Stimulated activated CD8-positive, alpha-beta memory T cell treated with anti-CD3 and anti-CD28 coated beads, Interleukin-7, amount 100 ng/mL, for 1 hour (primary cell): ENCODE data around the gene PDE7B.
A peak's percentile ranks its signal among the peaks of the same experiment; 100 is the strongest.
"Not testable (repeated sequence)": the region's sequence is repeated elsewhere in the genome, so short reads cannot be mapped to it uniquely, and the experiment has no call there.

ENCODE experiments used
- DNase-seq, 2 donors: peaks; one replicate each; pipeline ENCODE4 v3.0.0-alpha.2; 2020; ENCODE audit warnings: low read depth in 2 of 2

PDE7B gene

GRCh38 chr6:136180704-136181511 is 329.4 kb downstream of the PDE7B start:
- DNase-seq = no peak

- no peak for DNase-seq
These were observed 330.0 kb downstream of the PDE7B start for GRCh38 chr6:136181512-136181833.

GRCh38 chr6:136181861-136182260 is 330.4 kb downstream of the PDE7B start:
- no peak for DNase-seq

- DNase-seq = no peak
These were observed 333.2 kb downstream of the PDE7B start for GRCh38 chr6:136184738-136185137.

GRCh38 chr6:136186363-136186762 is 334.9 kb downstream of the PDE7B start:
- no peak for DNase-seq

GRCh38 chr6:136188486-136188885 is 337.0 kb downstream of the PDE7B start:
- no peak for DNase-seq

- DNase-seq = no peak
These were observed 337.6 kb downstream of the PDE7B start for GRCh38 chr6:136189104-136189503.

GRCh38 chr6:136191606-136192312 is 340.3 kb downstream of the PDE7B start:
- no peak for DNase-seq

- DNase-seq = no peak
These were observed 341.4 kb downstream of the PDE7B start for GRCh38 chr6:136192902-136193301.

GRCh38 chr6:136201732-136202131 is 350.2 kb downstream of the PDE7B start:
- DNase-seq = no peak

GRCh38 chr6:136208783-136209182 is 357.3 kb downstream of the PDE7B start:
- no peak for DNase-seq

- DNase-seq = no peak
These were observed 358.0 kb downstream of the PDE7B start for GRCh38 chr6:136209496-136209895.

GRCh38 chr6:136210398-136211165 is 359.1 kb downstream of the PDE7B start:
- DNase-seq = no peak

GRCh38 chr6:136212608-136213007 is 361.1 kb downstream of the PDE7B start:
- no peak for DNase-seq

GRCh38 chr6:136213012-136213539 is 361.6 kb downstream of the PDE7B start:
- no peak for DNase-seq

GRCh38 chr6:136213853-136214252 is 362.4 kb downstream of the PDE7B start:
- DNase-seq = no peak

- DNase-seq = no peak
These were observed 365.3 kb downstream of the PDE7B start for GRCh38 chr6:136216503-136217401.

- DNase-seq = not testable (repeated sequence)
These were observed 373.5 kb downstream of the PDE7B start for GRCh38 chr6:136224974-136225373.

- no peak for DNase-seq
These were observed 374.0 kb downstream of the PDE7B start for GRCh38 chr6:136225496-136225895.

GRCh38 chr6:136226027-136226673 is 374.6 kb downstream of the PDE7B start:
- peak; percentile 32 to 34 for DNase-seq
